ENCODE results near the gene TECPR2.

Gene TECPR2

DNA sequence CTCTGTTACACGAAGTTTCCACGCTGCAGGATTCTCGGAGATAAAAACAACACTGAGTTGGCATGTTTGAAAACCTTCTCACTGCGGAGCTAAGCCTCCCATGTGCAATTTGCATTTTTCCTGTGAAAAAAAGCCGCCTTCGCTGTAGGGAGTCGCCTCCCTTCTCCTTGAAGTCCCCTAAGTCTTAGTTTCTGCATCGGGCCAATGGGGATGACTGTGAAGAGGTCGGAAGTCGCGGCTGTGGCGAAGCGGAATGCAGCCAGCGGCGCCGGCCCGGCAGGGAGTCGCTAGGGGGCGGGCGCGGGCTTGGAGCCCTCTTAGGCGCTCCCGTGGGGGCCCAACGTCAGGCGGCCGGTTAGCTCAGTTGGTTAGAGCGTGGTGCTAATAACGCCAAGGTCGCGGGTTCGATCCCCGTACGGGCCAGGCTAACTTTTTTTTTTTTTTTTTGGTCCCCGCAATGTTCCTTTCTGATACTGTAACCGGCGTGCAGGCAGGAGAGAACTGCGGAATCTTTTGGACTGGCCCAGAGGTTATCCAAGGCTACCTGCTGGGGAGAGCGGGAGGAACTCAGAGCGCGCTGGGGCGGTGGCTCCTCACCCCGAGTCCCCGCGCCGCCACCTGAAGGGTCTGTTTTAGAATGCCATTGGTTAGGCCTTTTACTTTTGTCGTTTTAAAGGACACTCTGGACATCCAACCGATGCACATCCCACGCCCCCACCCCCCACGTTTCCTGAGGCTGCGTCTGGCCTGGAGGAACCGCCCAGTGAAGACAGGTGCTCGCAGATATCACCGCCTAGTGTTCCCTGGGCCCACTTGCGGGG lies 45.8 kb upstream of the TECPR2 start:
- ChIA-PET POLR2A (no interaction called here), CTCF (interaction anchor here (0.6 to 8.1 kb wide), 26 partner anchors 9 to 481 kb away, joined by 3 to 113 read pairs (median 4); partner anchors contain the start of genes DYNC1H1 and MOK)
- H3K4me3 ChIP-seq (ENCODE audit: low read depth, low read length): peak overlapping the region; percentile 64
- TF ChIP-seq, protein P1, sequence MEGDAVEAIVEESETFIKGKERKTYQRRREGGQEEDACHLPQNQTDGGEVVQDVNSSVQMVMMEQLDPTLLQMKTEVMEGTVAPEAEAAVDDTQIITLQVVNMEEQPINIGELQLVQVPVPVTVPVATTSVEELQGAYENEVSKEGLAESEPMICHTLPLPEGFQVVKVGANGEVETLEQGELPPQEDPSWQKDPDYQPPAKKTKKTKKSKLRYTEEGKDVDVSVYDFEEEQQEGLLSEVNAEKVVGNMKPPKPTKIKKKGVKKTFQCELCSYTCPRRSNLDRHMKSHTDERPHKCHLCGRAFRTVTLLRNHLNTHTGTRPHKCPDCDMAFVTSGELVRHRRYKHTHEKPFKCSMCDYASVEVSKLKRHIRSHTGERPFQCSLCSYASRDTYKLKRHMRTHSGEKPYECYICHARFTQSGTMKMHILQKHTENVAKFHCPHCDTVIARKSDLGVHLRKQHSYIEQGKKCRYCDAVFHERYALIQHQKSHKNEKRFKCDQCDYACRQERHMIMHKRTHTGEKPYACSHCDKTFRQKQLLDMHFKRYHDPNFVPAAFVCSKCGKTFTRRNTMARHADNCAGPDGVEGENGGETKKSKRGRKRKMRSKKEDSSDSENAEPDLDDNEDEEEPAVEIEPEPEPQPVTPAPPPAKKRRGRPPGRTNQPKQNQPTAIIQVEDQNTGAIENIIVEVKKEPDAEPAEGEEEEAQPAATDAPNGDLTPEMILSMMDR (IDR thresholded peaks at IDR 0.05; ENCODE audit: insufficient read depth, low read length, missing control alignments): peak; percentile 94
- no peak for DNase-seq (ENCODE audit: low read depth, low spot score)

DNA sequence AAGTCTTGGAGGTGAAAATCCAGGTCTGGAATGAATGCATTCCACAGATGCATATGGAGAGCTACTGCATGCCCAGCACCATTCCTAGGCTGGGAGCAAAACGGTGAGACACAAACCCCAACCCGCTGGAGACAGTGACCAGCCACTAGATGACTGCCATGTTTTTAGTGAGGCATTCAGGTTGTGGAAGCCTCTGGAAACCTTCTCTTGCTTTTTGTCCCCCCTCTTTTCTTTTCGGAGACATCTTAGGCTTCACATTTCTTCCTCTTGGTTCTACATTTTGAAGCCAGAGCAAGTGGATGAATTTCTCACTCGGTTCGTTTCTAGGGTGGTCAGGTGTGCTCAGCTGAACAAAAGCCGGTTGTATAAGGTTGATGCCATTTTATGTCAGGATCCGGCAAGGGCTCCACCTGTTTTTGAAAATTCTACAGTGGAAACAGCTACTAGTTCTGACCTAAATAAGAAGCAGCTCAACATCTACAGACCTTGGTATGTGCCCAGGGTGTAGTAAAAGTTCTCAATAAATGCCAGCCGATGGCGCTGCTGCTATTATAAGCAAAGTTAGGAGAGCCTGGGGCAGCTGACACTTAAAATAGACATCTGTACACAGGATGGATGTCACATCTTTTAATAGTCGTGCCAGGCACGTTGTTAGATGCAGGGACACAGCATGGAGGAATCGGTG lies 45.0 kb upstream of the TECPR2 start:
- ChIA-PET CTCF (interaction anchor here (0.8 to 8.1 kb wide), 18 partner anchors 8 to 356 kb away, joined by 3 to 113 read pairs (median 4); partner anchors contain the start of gene MOK), POLR2A (no interaction called here)
- DNase-seq (ENCODE audit: low read depth, low spot score): no peak
- TF ChIP-seq, protein P1 (IDR thresholded peaks at IDR 0.05; ENCODE audit: insufficient read depth, low read length, missing control alignments): no peak
- peak overlapping the region; percentile 64 for H3K4me3 ChIP-seq (ENCODE audit: low read depth, low read length)

DNA sequence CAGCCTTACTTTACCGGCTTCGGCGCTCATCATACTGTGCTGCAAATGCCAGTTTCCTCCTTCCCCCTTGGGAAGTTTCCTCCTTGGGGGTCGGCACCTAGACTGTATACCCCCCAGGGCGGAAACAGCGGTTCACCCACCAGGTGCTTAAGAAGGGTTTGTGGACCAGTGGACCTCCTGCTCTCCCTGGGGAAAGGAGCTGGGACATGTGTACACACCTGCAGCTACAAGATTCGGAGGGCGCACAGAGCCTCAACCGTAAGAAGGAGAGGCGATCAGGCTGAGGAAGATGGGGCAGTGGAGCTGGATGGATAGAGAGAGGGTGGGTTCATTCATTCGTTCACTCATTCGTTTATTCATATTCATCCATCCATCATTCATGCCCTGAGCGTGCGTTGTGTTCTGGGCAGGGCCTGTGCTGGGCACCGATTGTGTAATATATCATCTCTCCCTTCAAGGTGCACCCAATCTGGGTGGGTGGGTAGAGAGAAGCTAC lies 43.9 kb upstream of the TECPR2 start:
- no peak for DNase-seq (ENCODE audit: low read depth, low spot score)
- POLR2A ChIA-PET: no interaction called here

DNA sequence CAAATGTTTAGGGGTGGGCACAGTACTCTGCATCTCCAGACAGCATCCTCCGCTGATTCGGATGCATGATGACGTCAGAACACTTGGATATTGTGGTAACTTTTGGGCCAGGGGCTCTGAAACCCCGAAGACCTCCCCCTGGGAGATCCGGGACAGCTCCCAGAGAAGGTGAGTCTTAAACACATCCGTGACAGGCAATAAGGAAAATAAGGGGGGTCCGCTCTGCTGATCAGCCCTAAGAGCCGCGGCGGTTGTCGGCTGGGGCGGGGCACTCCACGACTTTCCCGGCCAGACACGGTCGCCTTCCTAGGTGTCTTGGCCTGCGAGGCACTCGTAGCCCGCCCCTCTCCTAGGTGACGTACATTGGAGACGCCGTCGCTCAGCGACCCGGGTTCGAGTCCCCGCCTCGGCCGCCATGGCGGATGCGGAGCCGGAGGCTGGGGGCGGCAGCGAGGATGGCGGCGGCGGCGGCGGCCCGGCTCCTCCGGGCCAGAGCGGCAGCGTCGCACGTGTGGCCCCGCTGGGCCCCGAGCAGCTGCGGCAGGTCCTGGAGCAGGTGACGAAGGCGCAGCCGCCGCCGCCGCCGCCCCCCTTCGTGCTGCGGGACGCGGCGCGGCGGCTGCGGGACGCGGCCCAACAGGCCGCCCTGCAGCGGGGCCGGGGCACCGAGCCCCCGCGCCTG lies 43.2 kb upstream of the TECPR2 start, which contains the start of gene ZNF839:
Gene ZNF839, plus strand, starts transcription at position 396 of the 682 bp plus-strand sequence. Its CDS starts 20 bp downstream, at position 416.
- TF ChIP-seq, protein P1 (IDR thresholded peaks at IDR 0.05; ENCODE audit: insufficient read depth, low read length, missing control alignments): no peak
- CTCF ChIA-PET: interaction anchor here (0.8 to 8.1 kb wide), 14 partner anchors 11 to 612 kb away, joined by 3 to 113 read pairs (median 4); no protein-coding TSS in a partner anchor
- peak within 1 kb of the TSS; percentile 79 for H3K4me3 ChIP-seq (ENCODE audit: low read depth, low read length)
- POLR2A ChIA-PET: no interaction called here
- DNase-seq (ENCODE audit: low read depth, low spot score): no peak

More for the DNA sequence above, 43.9 kb upstream of the TECPR2 start:
- TF ChIP-seq, protein P1 (IDR thresholded peaks at IDR 0.05; ENCODE audit: insufficient read depth, low read length, missing control alignments): no peak
- H3K4me3 ChIP-seq (ENCODE audit: low read depth, low read length): peak overlapping the region; percentile 79
- CTCF ChIA-PET: interaction anchor here (0.8 to 8.1 kb wide), 8 partner anchors 10 to 612 kb away, joined by 3 to 113 read pairs (median 4); no protein-coding TSS in a partner anchor

DNA sequence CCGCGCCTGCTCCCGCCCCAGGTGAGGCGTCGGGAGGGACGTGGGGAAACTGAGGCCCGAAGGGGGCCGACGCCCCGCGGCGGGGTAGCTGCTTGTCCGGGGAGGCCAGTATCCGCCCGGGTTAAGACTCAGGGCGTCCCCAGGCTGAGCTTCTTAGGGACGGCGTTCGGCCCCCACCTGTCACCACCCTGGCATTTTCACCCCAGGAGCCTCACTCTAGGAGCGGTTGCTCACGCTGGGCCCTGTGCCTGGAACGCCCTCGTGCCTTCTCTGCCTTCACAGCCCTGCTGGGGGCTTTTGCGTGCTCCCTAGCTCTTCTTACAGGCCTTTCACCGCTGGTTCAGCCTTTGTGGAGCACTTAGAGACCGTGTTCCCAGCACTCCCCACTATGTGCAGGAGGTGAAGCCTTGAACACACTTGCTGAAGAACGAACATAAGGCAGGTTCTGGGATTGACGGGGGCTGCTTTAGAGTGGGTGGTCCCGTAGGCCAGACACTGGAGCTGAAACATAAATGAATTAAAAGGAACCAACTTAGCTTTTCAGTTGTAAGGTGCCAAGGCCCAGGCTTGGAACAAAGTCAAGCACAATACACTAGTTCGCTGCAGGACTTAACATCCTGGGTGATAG lies 42.6 kb upstream of the TECPR2 start:
- peak overlapping the region; percentile 79 for H3K4me3 ChIP-seq (ENCODE audit: low read depth, low read length)
- TF ChIP-seq, protein P1 (IDR thresholded peaks at IDR 0.05; ENCODE audit: insufficient read depth, low read length, missing control alignments): no peak
- ChIA-PET POLR2A (no interaction called here), CTCF (interaction anchor here (0.8 to 8.1 kb wide), 11 partner anchors 12 to 343 kb away, joined by 3 to 113 read pairs (median 3); no protein-coding TSS in a partner anchor)
- no peak for DNase-seq (ENCODE audit: low read depth, low spot score)

All from AG04449 (cell line).